Calu3 (cell line): ENCODE results near the gene EFNA3. TPM values are rescaled to one million over a fixed set of nuclear protein-coding genes. Genes with fewer than 3 reads are reported as not detected.

Experiments
- BruUV-seq: library from RNA; stranded (reverse); fragments of 400-500 nt; replicated peaks from 2 replicates; lab custom pipeline; 2021; lab: Mats Ljungman, UMichigan
- CTCF ChIA-PET: fragments of 300-600 bp; sonication (Branson Sonifier 250); formaldehyde crosslinking; loops from one replicate; lab custom pipeline; 2022; ENCODE audit warnings: antibody characterized with exemption; lab: Charles Lee
- DNase-seq: peaks from one replicate; pipeline ENCODE4 v3.0.0; 2022
- H3K27ac Mint-ChIP-seq: one replicate; pipeline ENCODE4 v1.8.0; 2022; ENCODE audit warnings: mixed read lengths; ENCODE audit not compliant: unreplicated experiment
- H3K27me3 Mint-ChIP-seq: one replicate; pipeline ENCODE4 v1.8.0; 2022; ENCODE audit warnings: mixed read lengths; ENCODE audit not compliant: unreplicated experiment
- H3K36me3 Mint-ChIP-seq: one replicate; pipeline ENCODE4 v1.8.0; 2022; ENCODE audit warnings: mild to moderate bottlenecking, moderate library complexity, mixed read lengths; ENCODE audit not compliant: insufficient read depth, unreplicated experiment
- H3K4me1 Mint-ChIP-seq: one replicate; pipeline ENCODE4 v1.8.0; 2022; ENCODE audit warnings: mild to moderate bottlenecking, low read depth, mixed read lengths; ENCODE audit not compliant: unreplicated experiment
- H3K4me3 Mint-ChIP-seq: one replicate; pipeline ENCODE4 v1.8.0; 2022; ENCODE audit warnings: mild to moderate bottlenecking, low read depth, moderate library complexity, mixed read lengths; ENCODE audit not compliant: unreplicated experiment
- H3K9me3 Mint-ChIP-seq: one replicate; pipeline ENCODE4 v1.8.0; 2022; ENCODE audit warnings: low read depth, mixed read lengths; ENCODE audit not compliant: unreplicated experiment
- intact Hi-C: fragments of 100-400 bp; cut with micrococcal nuclease; formaldehyde crosslinking; loops from one replicate; pipeline ENCODE4 v1.10.0; 2022; ENCODE audit not compliant: unreplicated experiment
- total RNA-seq: library from RNA; stranded (reverse); gene quantifications from 2 replicates; pipeline ENCODE4 v1.2.3, GENCODE V29; 2022
- TF ChIP-seq, protein P1 (sequence below): fragments of 200-600 bp; IDR thresholded peaks from one replicate; pipeline ENCODE4 v1.8.0; 2022; ENCODE audit warnings: antibody characterized with exemption; ENCODE audit not compliant: unreplicated experiment

EFNA3 gene
- total RNA-seq, 1 experiment from 2014 or later = 1.7 TPM

DNA sequence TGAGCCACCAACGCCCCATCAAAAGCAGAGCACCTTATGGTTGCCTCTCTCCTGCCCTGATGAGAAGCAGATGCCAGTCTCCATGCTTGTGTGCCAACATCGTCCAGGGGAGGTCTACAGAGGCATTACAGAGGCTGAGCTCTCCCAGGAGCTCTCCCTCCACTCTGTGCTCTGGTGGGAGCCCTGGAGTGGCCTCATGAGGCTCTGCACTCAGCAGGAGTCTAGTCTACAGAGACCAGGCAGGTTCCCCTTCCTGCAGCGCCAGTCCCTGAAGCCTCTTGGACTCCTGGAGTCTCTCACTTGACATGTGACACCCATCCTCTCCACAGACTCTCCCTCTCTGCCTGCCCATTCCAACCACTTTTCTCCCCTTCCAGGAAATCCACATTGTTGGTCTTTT lies 41.6 kb upstream of the EFNA3 start:
- H3K4me1 Mint-ChIP-seq = peaks cover 17% of the 10 kb centered on the region
- DNase-seq = no peak
- TF ChIP-seq, protein P1, sequence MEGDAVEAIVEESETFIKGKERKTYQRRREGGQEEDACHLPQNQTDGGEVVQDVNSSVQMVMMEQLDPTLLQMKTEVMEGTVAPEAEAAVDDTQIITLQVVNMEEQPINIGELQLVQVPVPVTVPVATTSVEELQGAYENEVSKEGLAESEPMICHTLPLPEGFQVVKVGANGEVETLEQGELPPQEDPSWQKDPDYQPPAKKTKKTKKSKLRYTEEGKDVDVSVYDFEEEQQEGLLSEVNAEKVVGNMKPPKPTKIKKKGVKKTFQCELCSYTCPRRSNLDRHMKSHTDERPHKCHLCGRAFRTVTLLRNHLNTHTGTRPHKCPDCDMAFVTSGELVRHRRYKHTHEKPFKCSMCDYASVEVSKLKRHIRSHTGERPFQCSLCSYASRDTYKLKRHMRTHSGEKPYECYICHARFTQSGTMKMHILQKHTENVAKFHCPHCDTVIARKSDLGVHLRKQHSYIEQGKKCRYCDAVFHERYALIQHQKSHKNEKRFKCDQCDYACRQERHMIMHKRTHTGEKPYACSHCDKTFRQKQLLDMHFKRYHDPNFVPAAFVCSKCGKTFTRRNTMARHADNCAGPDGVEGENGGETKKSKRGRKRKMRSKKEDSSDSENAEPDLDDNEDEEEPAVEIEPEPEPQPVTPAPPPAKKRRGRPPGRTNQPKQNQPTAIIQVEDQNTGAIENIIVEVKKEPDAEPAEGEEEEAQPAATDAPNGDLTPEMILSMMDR = no peak
- no peak overlapping the region for H3K4me3 Mint-ChIP-seq
- no peaks in the 10 kb centered on the region for H3K9me3 Mint-ChIP-seq
- intact Hi-C loops = no loop called here
- CTCF ChIA-PET = interaction anchor here (1.2 kb wide), 1 partner anchor 8 kb away, joined by 4 read pairs; no protein-coding TSS in a partner anchor
- H3K36me3 Mint-ChIP-seq = no peaks in the 10 kb centered on the region
- H3K27ac Mint-ChIP-seq = no peak overlapping the region
- no TSS peak for BruUV-seq
- H3K27me3 Mint-ChIP-seq = peaks cover 20% of the 10 kb centered on the region

DNA sequence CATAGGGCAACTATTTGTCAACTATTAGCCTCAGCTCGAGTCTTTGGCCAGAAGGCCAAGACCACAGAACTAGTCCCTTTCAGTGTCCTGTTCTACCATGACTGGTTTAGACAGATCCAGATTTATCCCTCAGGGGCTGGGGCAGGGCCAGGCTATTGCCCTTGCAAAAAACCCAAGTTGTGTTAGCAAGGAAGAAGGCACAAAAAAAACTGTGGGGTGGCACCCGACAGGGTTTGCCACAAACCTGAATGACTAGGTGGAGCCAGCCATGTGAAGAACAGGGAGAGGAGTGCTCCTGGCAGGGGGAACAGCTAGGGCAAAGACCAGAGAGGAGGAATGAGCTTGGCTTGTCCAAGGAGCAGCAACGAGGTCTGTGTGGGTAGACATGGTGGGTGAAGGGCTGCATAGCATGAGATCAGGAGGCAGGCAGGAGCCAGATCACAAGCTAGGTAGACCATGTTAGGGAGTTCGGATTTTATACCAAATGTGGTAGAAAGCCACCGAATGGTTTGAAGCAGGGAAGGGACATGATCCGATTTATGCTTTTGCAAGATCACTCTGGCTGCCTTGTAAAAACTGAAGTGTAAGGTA lies 40.7 kb upstream of the EFNA3 start:
- CTCF ChIA-PET = no interaction called here
- BruUV-seq = no TSS peak
- Mint-ChIP-seq H3K4me1 (peaks cover 17% of the 10 kb centered on the region), H3K36me3 (no peaks in the 10 kb centered on the region), H3K27me3 (peaks cover 20% of the 10 kb centered on the region), H3K9me3 (no peaks in the 10 kb centered on the region), H3K4me3 (no peak overlapping the region), H3K27ac (no peak overlapping the region)
- intact Hi-C loops = no loop called here
- no peak for DNase-seq
- TF ChIP-seq, protein P1 = no peak

DNA sequence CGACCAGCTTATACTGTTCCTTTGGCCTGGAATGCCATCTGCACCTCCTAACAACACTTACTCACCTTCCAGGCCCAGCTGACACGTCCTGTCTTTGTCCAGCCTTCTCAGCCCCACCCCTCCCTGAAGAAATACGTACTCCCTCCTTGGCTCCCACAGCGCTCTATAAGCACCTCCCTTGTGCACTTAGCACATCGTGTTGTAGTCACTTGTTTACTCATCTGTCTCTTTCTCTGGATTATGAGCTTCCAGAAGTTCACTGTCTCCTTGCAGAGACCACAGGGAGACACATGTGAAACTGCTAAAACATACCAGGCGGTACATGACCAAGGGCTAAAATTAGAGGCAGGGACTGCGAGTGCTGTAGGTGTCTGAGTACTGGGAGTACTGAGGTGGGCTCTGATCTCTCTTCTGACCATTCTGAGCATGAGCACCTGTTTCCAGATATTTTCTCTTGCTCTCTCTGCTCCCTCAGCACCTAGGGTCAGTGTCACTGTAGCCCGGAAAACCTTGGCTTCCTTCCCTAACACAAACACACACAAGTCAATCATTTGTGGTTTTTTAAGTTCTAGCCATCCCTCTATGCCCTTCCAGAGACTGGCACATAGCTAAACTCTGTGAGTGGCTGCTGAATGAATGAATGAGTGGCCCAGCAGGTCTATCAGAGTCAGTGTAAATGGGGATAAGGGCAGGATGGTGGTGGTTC lies 39.9 kb upstream of the EFNA3 start:
- Mint-ChIP-seq H3K36me3 (no peaks in the 10 kb centered on the region), H3K4me3 (no peak overlapping the region), H3K4me1 (peaks cover 22% of the 10 kb centered on the region), H3K27ac (no peak overlapping the region), H3K9me3 (no peaks in the 10 kb centered on the region), H3K27me3 (peaks cover 17% of the 10 kb centered on the region)
- no peak for DNase-seq
- no TSS peak for BruUV-seq
- TF ChIP-seq, protein P1 = no peak
- intact Hi-C loops = no loop called here
- CTCF ChIA-PET = interaction anchor here (1.0 kb wide), 1 partner anchor 19 kb away, joined by 3 read pairs; no protein-coding TSS in a partner anchor

DNA sequence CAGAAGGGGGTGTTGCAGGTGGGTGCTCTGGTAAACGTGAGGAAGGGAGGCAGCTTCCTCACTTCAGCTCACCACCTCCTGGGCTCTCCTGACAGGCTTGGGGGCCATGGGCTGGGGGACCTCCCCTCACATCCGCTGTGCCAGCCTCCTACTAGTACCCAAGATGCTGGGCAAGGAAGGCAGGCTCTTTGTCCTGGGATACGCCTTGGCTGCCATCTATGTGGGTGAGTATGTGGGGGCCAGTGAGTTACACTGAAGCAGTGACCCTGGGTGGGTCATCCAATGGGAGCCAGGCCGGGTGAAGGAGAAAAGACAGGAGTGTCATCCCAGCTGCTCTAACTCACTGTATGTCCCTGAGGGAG lies 39.3 kb upstream of the EFNA3 start:
- CTCF ChIA-PET = interaction anchor here (1.0 kb wide), 1 partner anchor 19 kb away, joined by 3 read pairs; no protein-coding TSS in a partner anchor
- DNase-seq = no peak
- H3K27me3 Mint-ChIP-seq = peaks cover 12% of the 10 kb centered on the region
- no peak overlapping the region for H3K27ac Mint-ChIP-seq
- H3K4me3 Mint-ChIP-seq = no peak overlapping the region
- no TSS peak for BruUV-seq
- peaks cover 25% of the 10 kb centered on the region for H3K4me1 Mint-ChIP-seq
- TF ChIP-seq, protein P1 = no peak
- intact Hi-C loops = no loop called here
- no peaks in the 10 kb centered on the region for H3K36me3 Mint-ChIP-seq
- H3K9me3 Mint-ChIP-seq = no peaks in the 10 kb centered on the region
